Liver (tissue), 3 donors: ENCODE measurements around the gene PROZ.

Source experiments
- ATF3 ChIP-seq: IDR thresholded peaks from 2 replicates; pipeline ENCODE4 v1.6.1; 2016; ENCODE audit warnings: antibody characterized with exemption
- CTCF ChIP-seq: fragments of 150-350 bp; IDR thresholded peaks from 2 replicates; pipeline ENCODE4 v1.5.1; 2017; ENCODE audit warnings: improper control_type of control experiment, low read depth, low read length; ENCODE audit not compliant: missing input control
- EGR1 ChIP-seq, 2 donors: IDR thresholded peaks; 2 replicates each; pipeline ENCODE4 v1.6.1; 2016 to 2018; ENCODE audit warnings: antibody characterized with exemption in 2 of 2, low read depth in 2 of 2
- GABPA ChIP-seq, 2 donors: IDR thresholded peaks in 1 of 2; conservative IDR thresholded peaks in 1 of 2; 2 replicates each; pipeline ENCODE4 v1.6.1; 2016; ENCODE audit warnings: antibody characterized with exemption in 2 of 2, mild to moderate bottlenecking in 1 of 2, moderate library complexity in 1 of 2
- JUND ChIP-seq, 2 donors: IDR thresholded peaks; 2 replicates each; pipeline ENCODE4 v1.6.1; 2016; ENCODE audit warnings: antibody characterized with exemption in 2 of 2
- MAX ChIP-seq: IDR thresholded peaks from 2 replicates; pipeline ENCODE4 v1.6.1; 2016; ENCODE audit warnings: antibody characterized with exemption
- RAD21 ChIP-seq, 2 donors: IDR thresholded peaks; 2 replicates each; pipeline ENCODE4 v1.6.1; 2016; ENCODE audit warnings: antibody characterized with exemption in 2 of 2, mild to moderate bottlenecking in 2 of 2
- REST ChIP-seq: IDR thresholded peaks from 2 replicates; pipeline ENCODE4 v1.6.1; 2016; ENCODE audit warnings: antibody characterized with exemption, mild to moderate bottlenecking
- RXRA ChIP-seq, 2 donors: IDR thresholded peaks; 2 replicates each; pipeline ENCODE4 v1.6.1; 2017 to 2018; ENCODE audit warnings: antibody characterized with exemption in 2 of 2, mild to moderate bottlenecking in 1 of 2
- SP1 ChIP-seq: IDR thresholded peaks from 2 replicates; pipeline ENCODE4 v1.6.1; 2018; ENCODE audit warnings: antibody characterized with exemption, mild to moderate bottlenecking
- TAF1 ChIP-seq: conservative IDR thresholded peaks from 2 replicates; pipeline ENCODE4 v1.6.1; 2016; ENCODE audit warnings: antibody characterized with exemption, mild to moderate bottlenecking
- YY1 ChIP-seq: IDR thresholded peaks from 2 replicates; pipeline ENCODE4 v1.6.1; 2016; ENCODE audit warnings: antibody characterized with exemption, mild to moderate bottlenecking
- ZBTB33 ChIP-seq: IDR thresholded peaks from 2 replicates; pipeline ENCODE4 v1.6.1; 2016; ENCODE audit warnings: antibody characterized with exemption
- donor health status: healthy.
- donor health status: healthy.

DNA sequence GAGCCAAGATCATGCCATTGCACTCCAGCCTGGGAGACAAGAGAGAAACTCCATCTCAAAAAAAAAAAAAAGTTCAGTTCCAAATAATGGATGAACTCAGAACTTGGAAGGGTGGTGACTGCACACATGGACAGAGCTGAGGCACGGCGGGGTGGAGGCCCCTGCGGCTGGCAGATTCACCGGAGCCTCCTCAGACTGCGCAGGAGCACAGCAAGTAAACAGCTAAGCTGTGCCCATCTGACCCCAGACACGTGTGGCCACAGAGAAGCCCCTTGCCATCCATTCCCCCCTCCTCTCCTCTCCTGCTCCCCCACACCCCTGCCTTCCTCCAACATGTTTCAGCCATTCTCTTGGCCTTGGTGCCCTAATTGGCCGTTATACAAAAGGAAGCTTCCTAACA lies 15.6 kb upstream of the PROZ start:
- TF ChIP-seq TAF1 (no peak), JUND (IDR thresholded peaks at IDR 0.05) (no peak), CTCF (no peak), RAD21 (IDR thresholded peaks at IDR 0.05) (no peak), MAX (no peak), YY1 (no peak), ZBTB33 (no peak), REST (no peak), RXRA (IDR thresholded peaks at IDR 0.05) (no peak), EGR1 (IDR thresholded peaks at IDR 0.05; ENCODE audit: low read depth in 2 of 2) (no peak), SP1 (no peak), ATF3 (no peak), GABPA (IDR thresholded peaks at IDR 0.05 in 1 of 2, conservative IDR thresholded peaks at IDR 0.05 in 1 of 2) (no peak)
